ENCODE results near the gene FAAH2. TPM values are rescaled to one million over a fixed set of nuclear protein-coding genes. Genes with fewer than 3 reads are reported as not detected.

FAAH2 gene
- total RNA-seq (2021; fragmentation: NEBNext Ultra II Directional; extraction: Animal tissue kit (Norgen Biotek cat#: 25700)): not detected
- long read RNA-seq: 0 reads

- no peaks in the 10 kb centered on the region for H3K9me3 Mint-ChIP-seq
- TF ChIP-seq CTCF (IDR thresholded peaks at IDR 0.05): no peak
- H3K27ac Mint-ChIP-seq: no peak within 1 kb of the TSS
- H3K4me3 Mint-ChIP-seq: no peak within 1 kb of the TSS
- H3K36me3 Mint-ChIP-seq (ENCODE audit: low read depth): no peaks in the 10 kb centered on the region
- DNase-seq: no peak
- H3K4me1 Mint-ChIP-seq (ENCODE audit: low read depth): no peaks in the 10 kb centered on the region
- H3K27me3 Mint-ChIP-seq (ENCODE audit: insufficient read depth): peaks cover 2% of the 10 kb centered on the region; the same call in 1 of the 2 replicates
Measured at GRCh38 chrX:57286507-57287251, at the start of gene FAAH2. Gene FAAH2 (plus strand): TSS chrX:57286706. CDS start chrX:57286826, 120 bp downstream.

- Mint-ChIP-seq H3K27ac (no peak overlapping the region), H3K27me3 (ENCODE audit: insufficient read depth) (no peaks in the 10 kb centered on the region; the same call in 1 of the 2 replicates), H3K4me1 (ENCODE audit: low read depth) (no peaks in the 10 kb centered on the region), H3K36me3 (ENCODE audit: low read depth) (no peaks in the 10 kb centered on the region), H3K9me3 (peaks cover 8% of the 10 kb centered on the region; the same call in 1 of the 2 replicates), H3K4me3 (no peak overlapping the region)
- DNase-seq: no peak
- no peak for TF ChIP-seq CTCF (IDR thresholded peaks at IDR 0.05)
Measured at GRCh38 chrX:57241967-57242366, 44.5 kb upstream of the FAAH2 start.

- DNase-seq: no peak
- no peaks in the 10 kb centered on the region for H3K4me1 Mint-ChIP-seq (ENCODE audit: low read depth)
Measured at GRCh38 chrX:57251965-57252364, 34.5 kb upstream of the FAAH2 start.

GRCh38 chrX:57265126-57265525 lies 21.4 kb upstream of the FAAH2 start:
- TF ChIP-seq CTCF (IDR thresholded peaks at IDR 0.05): no peak
- no peak overlapping the region for H3K4me3 Mint-ChIP-seq
- no peaks in the 10 kb centered on the region for H3K9me3 Mint-ChIP-seq

More at GRCh38 chrX:57251965-57252364, 34.5 kb upstream of the FAAH2 start:
- H3K9me3 Mint-ChIP-seq: peaks cover 29% of the 10 kb centered on the region
- H3K4me3 Mint-ChIP-seq: no peak overlapping the region
- no peaks in the 10 kb centered on the region; the same call in 1 of the 2 replicates for H3K36me3 Mint-ChIP-seq (ENCODE audit: low read depth)
- no peak for TF ChIP-seq CTCF (IDR thresholded peaks at IDR 0.05)
- no peaks in the 10 kb centered on the region; the same call in 1 of the 2 replicates for H3K27me3 Mint-ChIP-seq (ENCODE audit: insufficient read depth)
- no peak overlapping the region for H3K27ac Mint-ChIP-seq

DNA sequence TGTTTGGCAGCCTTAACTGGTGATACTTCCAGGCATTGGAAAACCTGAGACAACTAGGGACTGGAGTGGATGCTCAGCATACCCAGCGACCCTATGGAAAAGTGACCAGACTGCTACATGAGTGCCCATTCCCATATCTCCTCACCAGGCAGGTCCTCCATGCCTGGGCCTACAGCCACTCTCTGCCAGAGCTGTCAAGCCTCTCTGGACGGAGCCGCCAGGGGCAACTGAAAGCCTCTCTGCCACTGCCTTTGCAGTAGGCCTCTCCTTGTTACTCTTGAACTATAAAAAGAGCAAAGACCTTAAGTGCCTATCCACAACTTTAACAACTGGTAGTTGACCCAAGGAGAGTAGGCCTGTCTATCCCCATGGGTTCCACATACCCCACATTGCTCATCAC lies 20.2 kb upstream of the FAAH2 start:
- Mint-ChIP-seq H3K4me3 (no peak overlapping the region), H3K9me3 (no peaks in the 10 kb centered on the region), H3K27me3 (ENCODE audit: insufficient read depth) (peaks cover 1% of the 10 kb centered on the region; the same call in 1 of the 2 replicates), H3K36me3 (ENCODE audit: low read depth) (no peaks in the 10 kb centered on the region), H3K4me1 (ENCODE audit: low read depth) (no peaks in the 10 kb centered on the region), H3K27ac (no peak overlapping the region)
- TF ChIP-seq CTCF (IDR thresholded peaks at IDR 0.05): no peak
- DNase-seq: no peak

More at GRCh38 chrX:57265126-57265525, 21.4 kb upstream of the FAAH2 start:
- Mint-ChIP-seq H3K36me3 (ENCODE audit: low read depth) (no peaks in the 10 kb centered on the region), H3K4me1 (ENCODE audit: low read depth) (no peaks in the 10 kb centered on the region), H3K27ac (no peak overlapping the region), H3K27me3 (ENCODE audit: insufficient read depth) (peaks cover 1% of the 10 kb centered on the region; the same call in 1 of the 2 replicates)
- DNase-seq: no peak

Data from HFFc6 (cell line).